K562 (cell line): ENCODE measurements around the gene PRMT3. TPM values are rescaled to one million over a fixed set of nuclear protein-coding genes. Genes with fewer than 3 reads are reported as not detected.

ENCODE experiments used
- ATAC-seq: fragments of 200-7000 bp; cut with Tn5 transposase; 3 replicates; pipeline ENCODE4 v1.9.1; 2020; ENCODE audit warnings: moderate library complexity
- BruUV-seq: library from RNA; stranded (reverse); fragments of 400-500 nt; replicated peaks from 2 replicates; lab custom pipeline; 2021; lab: Mats Ljungman, UMichigan
- CTCF ChIA-PET: fragments of 300-600 bp; formaldehyde crosslinking; extraction: SDS; loops from one replicate; lab custom pipeline; 2021; ENCODE audit warnings: low intra/inter-chr PET ratio; lab: Yijun Ruan, JAX
- POLR2A ChIA-PET: fragments of 300-600, 350-650 bp; sonication (Branson Sonifier 250); formaldehyde crosslinking; extraction: SDS; loops from one replicate; lab custom pipeline; 2021; ENCODE audit warnings: antibody characterized with exemption, inconsistent platforms; lab: Yijun Ruan, JAX
- DNase-seq, 4 experiments: peaks; one replicate each; pipeline versions ENCODE4 v3.0.0 to v3.0.0-alpha.2; 2011 to 2018; ENCODE audit warnings: low spot score in 3 of 4, mixed read lengths in 3 of 4; ENCODE audit errors: extremely low read depth in 1 of 4
- FAIRE-seq: peaks from 2 replicates; lab custom pipeline; 2011; peaks lifted over from hg19 to GRCh38; lab: Jason Lieb, UNC
- H2AFZ ChIP-seq: 2 replicates; pipeline ENCODE4 v1.6.0; 2011; ENCODE audit warnings: low read depth, low read length, control low read depth, inconsistent platforms
- H3K27ac ChIP-seq: fragments of 200-600 bp; 3 replicates; pipeline ENCODE4 v1.8.0; 2011; ENCODE audit warnings: low read depth, mild to moderate bottlenecking, control low read depth, inconsistent platforms, low read length, moderate library complexity, mixed read lengths; ENCODE audit errors: extremely low read depth
- H3K27me3 ChIP-seq, 2 experiments: fragments of 300-600 bp in 1 of 2; 2 replicates in 1 of 2; 3 replicates in 1 of 2; pipeline versions ENCODE4 v1.6.0 to v1.8.0; 2011; ENCODE audit warnings: inconsistent platforms in 2 of 2, low read length in 2 of 2, mild to moderate bottlenecking in 1 of 2, mixed read lengths in 1 of 2, moderate library complexity in 1 of 2; ENCODE audit not compliant: control insufficient read depth in 2 of 2, insufficient read depth in 2 of 2
- H3K36me3 ChIP-seq: fragments of 300-600 bp; 3 replicates; pipeline ENCODE4 v1.8.0; 2011; ENCODE audit warnings: mild to moderate bottlenecking, low read length, inconsistent platforms; ENCODE audit not compliant: control insufficient read depth, insufficient read depth
- H3K4me1 ChIP-seq, 2 experiments: fragments of 200-600 bp in 1 of 2; replicated peaks in 1 of 2; 2 replicates in 1 of 2; 3 replicates in 1 of 2; pipeline versions ENCODE4 v1.5.1 to v1.8.0; 2011; ENCODE audit warnings: inconsistent platforms in 2 of 2, low read length in 2 of 2, mild to moderate bottlenecking in 1 of 2, mixed read lengths in 1 of 2, moderate library complexity in 1 of 2; ENCODE audit not compliant: control insufficient read depth in 2 of 2, insufficient read depth in 2 of 2
- H3K4me2 ChIP-seq: 2 replicates; pipeline ENCODE4 v1.6.1; 2011; ENCODE audit warnings: low read length, control low read depth, inconsistent platforms, mixed read lengths; ENCODE audit not compliant: insufficient read depth
- H3K4me3 ChIP-seq: fragments of 200-600 bp; sonication (generic), shearing (Covaris generic); 2 replicates; pipeline ENCODE4 v1.5.1; 2016; ENCODE audit warnings: control low read depth, inconsistent platforms
- H3K79me2 ChIP-seq: fragments of 200-600 bp; 3 replicates; pipeline ENCODE4 v1.8.0; 2011; ENCODE audit warnings: low read length, inconsistent platforms; ENCODE audit not compliant: control insufficient read depth, insufficient read depth
- H3K9ac ChIP-seq, 2 experiments: 2 replicates each; pipeline versions ENCODE4 v1.6.0 to v1.6.1; 2011; ENCODE audit warnings: low read depth in 2 of 2, low read length in 2 of 2, control low read depth in 1 of 2, inconsistent platforms in 1 of 2, mild to moderate bottlenecking in 1 of 2, mixed read lengths in 1 of 2; ENCODE audit not compliant: insufficient read depth in 1 of 2
- H3K9me1 ChIP-seq: one replicate; pipeline ENCODE4 v1.6.0; 2011; ENCODE audit warnings: inconsistent platforms, mild to moderate bottlenecking, low read length, moderate library complexity; ENCODE audit not compliant: control insufficient read depth, insufficient read depth
- H3K9me3 ChIP-seq: replicated peaks from 2 replicates; pipeline ENCODE4 v1.5.1; 2011; ENCODE audit warnings: low read depth, low read length, inconsistent platforms; ENCODE audit not compliant: control insufficient read depth, insufficient read depth
- H4K20me1 ChIP-seq: replicated peaks from 2 replicates; pipeline ENCODE4 v1.6.1; 2011; ENCODE audit warnings: low read length, inconsistent platforms, mixed read lengths; ENCODE audit not compliant: control insufficient read depth, insufficient read depth
- E2F5 ChIP-seq: sonication (generic); formaldehyde crosslinking; IDR thresholded peaks from 2 replicates; pipeline ENCODE4 v1.8.0; 2022; ENCODE audit warnings: mild to moderate bottlenecking, missing genetic modification reagents
- GATA2 ChIP-seq: sonication (generic); formaldehyde crosslinking; IDR thresholded peaks from 2 replicates; pipeline ENCODE4 v1.4.0; 2020; ENCODE audit warnings: mild to moderate bottlenecking, missing genetic modification reagents
- MBD2 ChIP-seq: sonication (generic); IDR thresholded peaks from 2 replicates; pipeline ENCODE4 v1.6.1; 2016; ENCODE audit warnings: low read depth, borderline replicate concordance
- PHB2 ChIP-seq: fragments of 450-650 bp; IDR thresholded peaks from 2 replicates; pipeline ENCODE4 v1.6.1; 2017; ENCODE audit warnings: low read depth
- PHF21A ChIP-seq: fragments of 450-650 bp; IDR thresholded peaks from 2 replicates; pipeline ENCODE4 v1.6.1; 2017; ENCODE audit warnings: low read depth, borderline replicate concordance
- RBM22 ChIP-seq: fragments of 200-400 bp; formaldehyde crosslinking; IDR thresholded peaks from 2 replicates; pipeline ENCODE4 v1.6.1; 2018; ENCODE audit warnings: low read length, low read depth; ENCODE audit not compliant: poor library complexity, severe bottlenecking
- RBM25 ChIP-seq: fragments of 200-400 bp; formaldehyde crosslinking; IDR thresholded peaks from 2 replicates; pipeline ENCODE4 v1.6.1; 2018; ENCODE audit warnings: low read length, low read depth, moderate library complexity; ENCODE audit not compliant: severe bottlenecking
- RHOXF2B ChIP-seq: fragments of 250-450 bp; sonication (Bioruptor Pico); conservative IDR thresholded peaks from 2 replicates; pipeline ENCODE4 v1.5.1; 2021
- TAF15 ChIP-seq: fragments of 200-400 bp; formaldehyde crosslinking; IDR thresholded peaks from 2 replicates; pipeline ENCODE4 v1.6.1; 2017; ENCODE audit warnings: mild to moderate bottlenecking, low read depth, low read length, moderate library complexity
- YBX1 ChIP-seq: fragments of 450-650 bp; IDR thresholded peaks from 2 replicates; pipeline ENCODE4 v1.7.1; 2016; ENCODE audit warnings: mild to moderate bottlenecking
- ZBTB11 ChIP-seq, 3 experiments: fragments of 200-800 bp in 1 of 3; fragments of 250-450 bp in 1 of 3; fragments of 450-650 bp in 1 of 3; sonication (Bioruptor Pico) in 1 of 3; sonication (Bioruptor generic) in 1 of 3; formaldehyde crosslinking in 1 of 3; IDR thresholded peaks; 2 replicates each; pipeline versions ENCODE4 v1.6.1 to v1.8.0; 2016 to 2022; ENCODE audit warnings: mild to moderate bottlenecking in 2 of 3, missing genetic modification characterization in 2 of 3, missing compliant biosample characterization in 1 of 3, moderate library complexity in 1 of 3
- ZBTB17 ChIP-seq: fragments of 450-650 bp; formaldehyde crosslinking; IDR thresholded peaks from 2 replicates; pipeline ENCODE4 v1.4.0; 2020; ENCODE audit warnings: mild to moderate bottlenecking
- WGBS: fragments of 100-300 bp; shearing (Covaris generic); methylation state at CpG from one replicate; pipeline ENCODE4 v1.1.6; 2016; ENCODE audit warnings: low coverage, mixed read lengths; ENCODE audit not compliant: insufficient coverage; ENCODE audit errors: missing lambda C conversion rate; 5-methylcytosine and 5-hydroxymethylcytosine counted together
- in situ Hi-C: fragments of 300-500 bp; cut with MboI; formaldehyde crosslinking; loops from 4 replicates; pipeline ENCODE4 v1.15.0; 2018; ENCODE audit warnings: inconsistent platforms, mixed read lengths
- intact Hi-C: fragments of 100-400 bp; cut with micrococcal nuclease; formaldehyde crosslinking; loops from 2 replicates; pipeline ENCODE4 v1.14.2; 2022
- polyA plus RNA-seq, 8 experiments: library from polyadenylated mRNA; depleted of rRNA in 4 of 8; stranded (reverse) in 5 of 8; unstranded in 3 of 8; fragments of >200 nt; fragmentation: Nextera tagmentation in 2 of 8; fragmentation: Illumina TruSeq in 1 of 8; extraction: Ambion mirVana in 2 of 8; extraction: Trizol in 1 of 8; gene quantifications; 2 replicates each; pipeline versions ENCODE4 v1.2.1 to v1.2.3, GENCODE V29; 2011 to 2014; ENCODE audit warnings: inconsistent platforms in 1 of 8, missing spikeins in 1 of 8
- total RNA-seq, 7 experiments: library from RNA; depleted of rRNA in 6 of 7; stranded (reverse); fragments of >200 nt in 6 of 7; fragmentation: Illumina TruSeq in 2 of 7; extraction: Trizol in 2 of 7; gene quantifications; 2 replicates each; pipeline versions ENCODE4 v1.2.1 to v1.2.3, GENCODE V29; 2011 to 2021; ENCODE audit warnings: low replicate concordance in 1 of 7

Gene PRMT3
- total and polyA plus RNA-seq, 9 of the 15 experiments (the other 6 are each of a cell fraction or from before 2014, with no cell fraction given), result 24.0 to 62.1 (median 44.7) TPM

- peaks cover 43% of the 10 kb centered on the region for H3K36me3 ChIP-seq
- H3K4me1 ChIP-seq, result peaks cover 0 to 6% of the 10 kb centered on the region in 2 experiments; a peak in 3 of 5 replicates
- ChIA-PET CTCF (no interaction called here), POLR2A (interaction anchor here (0.9 to 1.0 kb wide), 2 partner anchors 12 to 14 kb away, joined by 3 to 5 read pairs; no protein-coding TSS in a partner anchor)
- TF ChIP-seq YBX1 (no peak), GATA2 (CRISPR knock-in tag) (no peak), PHF21A (no peak), RBM22 (no peak), RBM25 (no peak), PHB2 (no peak), TAF15 (no peak), MBD2 (no peak), RHOXF2B (CRISPR knock-in tag) (no peak), ZBTB17 (CRISPR knock-in tag) (no peak), E2F5 (CRISPR knock-in tag) (no peak), ZBTB11 (CRISPR knock-in tag; IDR thresholded peaks at IDR 0.05) (no peak)
- no peaks in the 10 kb centered on the region for H3K9me3 ChIP-seq
- no peaks in the 10 kb centered on the region for H3K27me3 ChIP-seq
- H3K79me2 ChIP-seq, result no peaks in the 10 kb centered on the region
- no peak overlapping the region for H3K9ac ChIP-seq
- no peak overlapping the region for H3K4me2 ChIP-seq
- no peak overlapping the region for H3K27ac ChIP-seq
- no peak for FAIRE-seq
- 85% methylated on average over 9 of the region's 9 CpGs for WGBS
- H3K9me1 ChIP-seq, result no peaks in the 10 kb centered on the region
- BruUV-seq, result no TSS peak
- no peak overlapping the region for H3K4me3 ChIP-seq
- in situ Hi-C loops, result no loop called here
- no peak overlapping the region for H2AFZ ChIP-seq
- no peak for DNase-seq
- intact Hi-C loops, result no loop called here
- no peaks in the 10 kb centered on the region for H4K20me1 ChIP-seq
- ATAC-seq, result no peak
Observed at GRCh38 chr11:20374741-20375300, 12.7 kb upstream of the PRMT3 start.
